GM12878 (cell line): Measurements from ENCODE around the gene EFNA2.

Experiments
- BHLHE40 ChIP-seq, 2 experiments: fragments of 450-650 bp in 1 of 2; IDR thresholded peaks; 2 replicates each; pipeline ENCODE4 v1.6.1; 2011 to 2017; ENCODE audit warnings: low read depth in 2 of 2, borderline replicate concordance in 1 of 2, improper control_type of control experiment in 1 of 2, low read length in 1 of 2, mild to moderate bottlenecking in 1 of 2
- CEBPB ChIP-seq, 2 experiments: fragments of 150-350 bp in 1 of 2; IDR thresholded peaks; 2 replicates each; pipeline ENCODE4 v1.6.1; 2012 to 2014; ENCODE audit warnings: low read depth in 2 of 2, low read length in 2 of 2, borderline replicate concordance in 1 of 2, inconsistent platforms in 1 of 2
- RAD21 ChIP-seq: IDR thresholded peaks from 2 replicates; pipeline ENCODE4 v1.6.1; 2011; ENCODE audit warnings: mild to moderate bottlenecking, low read depth, low read length, moderate library complexity; ENCODE audit not compliant: insufficient read depth
- TF ChIP-seq, protein P1 (sequence below), 3 experiments: IDR thresholded peaks in 2 of 3; conservative IDR thresholded peaks in 1 of 3; 2 replicates each; pipeline ENCODE4 v1.5.1; 2011; ENCODE audit warnings: low read depth in 3 of 3, low read length in 3 of 3, mild to moderate bottlenecking in 3 of 3, control low read depth in 2 of 3, moderate library complexity in 2 of 3, inconsistent platforms in 1 of 3, mixed read lengths in 1 of 3; ENCODE audit not compliant: control insufficient read depth in 2 of 3, insufficient read depth in 1 of 3; ENCODE audit errors: extremely low read depth in 1 of 3
- TF ChIP-seq, protein P2 (sequence below): IDR thresholded peaks from 2 replicates; pipeline ENCODE4 v1.6.1; 2011; ENCODE audit warnings: low read depth, low read length, improper control_type of control experiment, borderline replicate concordance

DNA sequence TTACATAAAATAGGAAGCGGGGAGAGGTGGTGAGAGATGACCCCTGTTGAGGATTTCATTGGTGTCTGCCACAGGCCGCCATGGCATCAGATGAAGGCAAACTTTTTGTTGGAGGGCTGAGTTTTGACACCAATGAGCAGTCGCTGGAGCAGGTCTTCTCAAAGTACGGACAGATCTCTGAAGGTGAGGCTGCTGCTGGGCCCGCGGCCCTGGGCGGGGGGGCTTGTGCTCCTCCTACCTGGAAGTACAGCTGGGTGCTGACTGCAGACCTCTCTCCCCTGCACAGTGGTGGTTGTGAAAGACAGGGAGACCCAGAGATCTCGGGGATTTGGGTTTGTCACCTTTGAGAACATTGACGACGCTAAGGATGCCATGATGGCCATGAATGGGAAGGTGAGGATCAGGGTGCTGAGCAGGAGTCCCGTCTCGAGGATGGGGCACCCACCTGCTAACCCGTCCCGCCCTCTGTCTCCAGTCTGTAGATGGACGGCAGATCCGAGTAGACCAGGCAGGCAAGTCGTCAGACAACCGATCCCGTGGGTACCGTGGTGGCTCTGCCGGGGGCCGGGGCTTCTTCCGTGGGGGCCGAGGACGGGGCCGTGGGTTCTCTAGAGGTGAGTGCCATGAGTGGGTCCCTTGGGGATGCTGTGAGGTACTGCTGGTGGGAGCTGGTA is 14.7 kb upstream of the EFNA2 start:
- TF ChIP-seq BHLHE40 (IDR thresholded peaks at IDR 0.05; ENCODE audit: borderline replicate concordance in 1 of 2, low read depth in 2 of 2, low read length in 1 of 2) (no peak), RAD21 (no peak), CEBPB (IDR thresholded peaks at IDR 0.05; ENCODE audit: borderline replicate concordance in 1 of 2, low read depth in 2 of 2, low read length in 2 of 2) (no peak)
- TF ChIP-seq, protein P1, sequence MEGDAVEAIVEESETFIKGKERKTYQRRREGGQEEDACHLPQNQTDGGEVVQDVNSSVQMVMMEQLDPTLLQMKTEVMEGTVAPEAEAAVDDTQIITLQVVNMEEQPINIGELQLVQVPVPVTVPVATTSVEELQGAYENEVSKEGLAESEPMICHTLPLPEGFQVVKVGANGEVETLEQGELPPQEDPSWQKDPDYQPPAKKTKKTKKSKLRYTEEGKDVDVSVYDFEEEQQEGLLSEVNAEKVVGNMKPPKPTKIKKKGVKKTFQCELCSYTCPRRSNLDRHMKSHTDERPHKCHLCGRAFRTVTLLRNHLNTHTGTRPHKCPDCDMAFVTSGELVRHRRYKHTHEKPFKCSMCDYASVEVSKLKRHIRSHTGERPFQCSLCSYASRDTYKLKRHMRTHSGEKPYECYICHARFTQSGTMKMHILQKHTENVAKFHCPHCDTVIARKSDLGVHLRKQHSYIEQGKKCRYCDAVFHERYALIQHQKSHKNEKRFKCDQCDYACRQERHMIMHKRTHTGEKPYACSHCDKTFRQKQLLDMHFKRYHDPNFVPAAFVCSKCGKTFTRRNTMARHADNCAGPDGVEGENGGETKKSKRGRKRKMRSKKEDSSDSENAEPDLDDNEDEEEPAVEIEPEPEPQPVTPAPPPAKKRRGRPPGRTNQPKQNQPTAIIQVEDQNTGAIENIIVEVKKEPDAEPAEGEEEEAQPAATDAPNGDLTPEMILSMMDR (IDR thresholded peaks at IDR 0.05 in 2 of 3, conservative IDR thresholded peaks at IDR 0.05 in 1 of 3; ENCODE audit: control insufficient read depth in 2 of 3, extremely low read depth in 1 of 3, insufficient read depth in 1 of 3, low read depth in 3 of 3, low read length in 3 of 3) = no peak
- TF ChIP-seq, protein P2, sequence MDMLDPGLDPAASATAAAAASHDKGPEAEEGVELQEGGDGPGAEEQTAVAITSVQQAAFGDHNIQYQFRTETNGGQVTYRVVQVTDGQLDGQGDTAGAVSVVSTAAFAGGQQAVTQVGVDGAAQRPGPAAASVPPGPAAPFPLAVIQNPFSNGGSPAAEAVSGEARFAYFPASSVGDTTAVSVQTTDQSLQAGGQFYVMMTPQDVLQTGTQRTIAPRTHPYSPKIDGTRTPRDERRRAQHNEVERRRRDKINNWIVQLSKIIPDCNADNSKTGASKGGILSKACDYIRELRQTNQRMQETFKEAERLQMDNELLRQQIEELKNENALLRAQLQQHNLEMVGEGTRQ = no peak
